H9 (cell line): ENCODE data around the gene PDS5A. TPM values are rescaled to one million over a fixed set of nuclear protein-coding genes. Genes with fewer than 3 reads are reported as not detected.

Source experiments
- DNase-seq: peaks from one replicate; pipeline ENCODE4 v3.0.0-alpha.2; 2017
- H2AFZ ChIP-seq: one replicate; pipeline ENCODE4 v1.6.1; 2013; ENCODE audit warnings: mild to moderate bottlenecking, low read length, control low read depth, moderate library complexity
- H2AK5ac ChIP-seq: 2 replicates; pipeline ENCODE4 v1.6.1; 2013; ENCODE audit warnings: low read length, control low read depth, mixed read lengths; ENCODE audit not compliant: insufficient read length
- H2BK120ac ChIP-seq: one replicate; pipeline ENCODE4 v1.6.1; 2013; ENCODE audit warnings: low read depth, mild to moderate bottlenecking, low read length, control low read depth, inconsistent platforms; ENCODE audit not compliant: poor library complexity, severe bottlenecking
- H2BK12ac ChIP-seq: 2 replicates; pipeline ENCODE4 v1.6.1; 2013; ENCODE audit warnings: low read length, control low read depth, mixed read lengths, low read depth; ENCODE audit not compliant: insufficient read length
- H2BK15ac ChIP-seq: 2 replicates; pipeline ENCODE4 v1.6.1; 2013; ENCODE audit warnings: low read depth, low read length, control low read depth
- H2BK20ac ChIP-seq: one replicate; pipeline ENCODE4 v1.6.1; 2013; ENCODE audit warnings: low read depth, mild to moderate bottlenecking, low read length, control low read depth, inconsistent platforms; ENCODE audit not compliant: poor library complexity, severe bottlenecking
- H2BK5ac ChIP-seq: 2 replicates; pipeline ENCODE4 v1.6.1; 2013; ENCODE audit warnings: low read length, control low read depth, mixed read lengths; ENCODE audit not compliant: insufficient read length
- H3K14ac ChIP-seq: 2 replicates; pipeline ENCODE4 v1.6.1; 2013; ENCODE audit warnings: low read length, control low read depth; ENCODE audit not compliant: insufficient read depth
- H3K18ac ChIP-seq: 2 replicates; pipeline ENCODE4 v1.6.1; 2013; ENCODE audit warnings: low read depth, mild to moderate bottlenecking, mixed read lengths, low read length, control low read depth; ENCODE audit not compliant: insufficient read length
- H3K23ac ChIP-seq: 2 replicates; pipeline ENCODE4 v1.6.1; 2013; ENCODE audit warnings: low read length, control low read depth, mixed read lengths, low read depth; ENCODE audit not compliant: insufficient read length
- H3K23me2 ChIP-seq: 2 replicates; pipeline ENCODE4 v1.6.1; 2013; ENCODE audit warnings: low read depth, mild to moderate bottlenecking, mixed read lengths, low read length, control low read depth; ENCODE audit not compliant: insufficient read length, poor library complexity, severe bottlenecking
- H3K27ac ChIP-seq: 2 replicates; pipeline ENCODE4 v1.5.1; 2013; ENCODE audit warnings: low read length, control low read depth, mixed read lengths, low read depth; ENCODE audit not compliant: insufficient read length
- H3K27me3 ChIP-seq: 2 replicates; pipeline ENCODE4 v1.6.1; 2013; ENCODE audit warnings: low read length, control low read depth, inconsistent platforms; ENCODE audit not compliant: insufficient read depth
- H3K4ac ChIP-seq: 2 replicates; pipeline ENCODE4 v1.6.1; 2013; ENCODE audit warnings: low read depth, mild to moderate bottlenecking, control low read depth, inconsistent platforms, low read length, moderate library complexity
- H3K4me1 ChIP-seq: 2 replicates; pipeline ENCODE4 v1.6.1; 2013; ENCODE audit warnings: low read length, control low read depth, inconsistent platforms; ENCODE audit not compliant: insufficient read depth
- H3K4me2 ChIP-seq: 2 replicates; pipeline ENCODE4 v1.6.1; 2013; ENCODE audit warnings: low read length, control low read depth, mixed read lengths; ENCODE audit not compliant: insufficient read length, insufficient read depth
- H3K56ac ChIP-seq: 2 replicates; pipeline ENCODE4 v1.6.1; 2013; ENCODE audit warnings: low read depth, mild to moderate bottlenecking, mixed read lengths, low read length, control low read depth; ENCODE audit not compliant: insufficient read length
- H3K79me1 ChIP-seq: 2 replicates; pipeline ENCODE4 v1.6.1; 2013; ENCODE audit warnings: low read depth, mild to moderate bottlenecking, moderate library complexity, low read length, control low read depth, inconsistent platforms; ENCODE audit not compliant: insufficient read depth, poor library complexity, severe bottlenecking
- H3K79me2 ChIP-seq: 2 replicates; pipeline ENCODE4 v1.6.1; 2013; ENCODE audit warnings: low read length, control low read depth, inconsistent platforms; ENCODE audit not compliant: insufficient read depth
- H3K9ac ChIP-seq: 2 replicates; pipeline ENCODE4 v1.6.1; 2013; ENCODE audit warnings: low read length, control low read depth, mixed read lengths; ENCODE audit not compliant: insufficient read length; ENCODE audit errors: extremely low read depth
- H3K9me3 ChIP-seq: one replicate; pipeline ENCODE4 v1.6.1; 2013; ENCODE audit warnings: low read depth, low read length, inconsistent platforms; ENCODE audit not compliant: control insufficient read depth
- H3T11ph ChIP-seq: one replicate; pipeline ENCODE4 v1.6.1; 2013; ENCODE audit warnings: mild to moderate bottlenecking, low read length, control low read depth, inconsistent platforms
- H4K20me1 ChIP-seq: one replicate; pipeline ENCODE4 v1.6.1; 2013; ENCODE audit not compliant: control insufficient read depth, insufficient read length, insufficient read depth
- H4K5ac ChIP-seq: 2 replicates; pipeline ENCODE4 v1.6.1; 2013; ENCODE audit warnings: low read depth, mild to moderate bottlenecking, mixed read lengths, low read length, control low read depth; ENCODE audit not compliant: insufficient read length
- H4K8ac ChIP-seq: replicated peaks from 2 replicates; pipeline ENCODE4 v1.6.1; 2013; ENCODE audit warnings: low read length, control low read depth, mixed read lengths, low read depth; ENCODE audit not compliant: insufficient read length
- H4K91ac ChIP-seq: 2 replicates; pipeline ENCODE4 v1.6.1; 2013; ENCODE audit warnings: low read depth, mild to moderate bottlenecking, moderate library complexity, mixed read lengths, low read length, control low read depth; ENCODE audit not compliant: insufficient read length
- H3K27ac Mint-ChIP-seq, 3 experiments: 2 replicates in 2 of 3; 3 replicates in 1 of 3; pipeline ENCODE4 v1.8.0; 2020 to 2021; ENCODE audit warnings: mixed read lengths in 3 of 3, mild to moderate bottlenecking in 1 of 3, moderate library complexity in 1 of 3
- H3K27me3 Mint-ChIP-seq: 2 replicates; pipeline ENCODE4 v1.8.0; 2021; ENCODE audit warnings: low read depth, mild to moderate bottlenecking, moderate library complexity, mixed read lengths
- H3K36me3 Mint-ChIP-seq, 3 experiments: 2 replicates in 2 of 3; 3 replicates in 1 of 3; pipeline ENCODE4 v1.8.0; 2020 to 2021; ENCODE audit warnings: low read depth in 3 of 3, mixed read lengths in 3 of 3; ENCODE audit not compliant: insufficient read depth in 1 of 3
- H3K4me1 Mint-ChIP-seq, 2 experiments: 2 replicates each; pipeline ENCODE4 v1.8.0; 2020; ENCODE audit warnings: mixed read lengths in 2 of 2
- H3K4me3 Mint-ChIP-seq, 2 experiments: 2 replicates in 1 of 2; 3 replicates in 1 of 2; pipeline ENCODE4 v1.8.0; 2020 to 2021; ENCODE audit warnings: mild to moderate bottlenecking in 2 of 2, mixed read lengths in 2 of 2, moderate library complexity in 1 of 2
- H3K9me3 Mint-ChIP-seq, 2 experiments: 2 replicates in 1 of 2; 3 replicates in 1 of 2; pipeline ENCODE4 v1.8.0; 2020; ENCODE audit warnings: mild to moderate bottlenecking in 2 of 2, mixed read lengths in 2 of 2, moderate library complexity in 1 of 2
- WGBS: extraction: QIAGEN DNeasy Blood & Tissue Kit; methylation state at CpG from one replicate; pipeline ENCODE4 v1.1.7; 2013; ENCODE audit warnings: missing lambda C conversion rate, low lambda C conversion rate, mixed read lengths; ENCODE audit not compliant: insufficient read length; ENCODE audit errors: extremely low coverage; 5-methylcytosine and 5-hydroxymethylcytosine counted together
- total RNA-seq: library from RNA; stranded (reverse); gene quantifications from 2 replicates; pipeline ENCODE4 v1.2.1, GENCODE V29; 2021
- TF ChIP-seq, protein P1 (sequence below): fragments of 200-600 bp; sonication (generic); conservative IDR thresholded peaks from 3 replicates; pipeline ENCODE4 v1.8.0; 2021; ENCODE audit warnings: antibody characterized with exemption, mild to moderate bottlenecking

Gene PDS5A
- total RNA-seq, 1 experiment from 2014 or later: 65.4 TPM

GRCh38 chr4:39821951-39822350, 155.8 kb downstream of the PDS5A start:
- WGBS: no CpG with 5 or more reads among the region's 9 CpGs
- Histone ChIP-seq H3K27me3 (no peaks in the 10 kb centered on the region), H2BK5ac (no peak overlapping the region), H3K79me2 (no peaks in the 10 kb centered on the region), H2BK120ac (no peak overlapping the region), H2BK12ac (no peak overlapping the region), H3T11ph (no peak overlapping the region), H4K5ac (no peak overlapping the region), H3K9ac (no peak overlapping the region), H3K23me2 (no peaks in the 10 kb centered on the region), H3K4ac (no peak overlapping the region), H3K18ac (no peak overlapping the region), H4K91ac (no peak overlapping the region), H3K4me2 (no peak overlapping the region), H3K56ac (no peak overlapping the region), H4K8ac (no peak overlapping the region), H3K27ac (no peak overlapping the region), H3K14ac (no peak overlapping the region), H3K9me3 (no peaks in the 10 kb centered on the region), H4K20me1 (no peaks in the 10 kb centered on the region), H3K79me1 (no peaks in the 10 kb centered on the region), H2AK5ac (no peak overlapping the region), H2BK20ac (no peak overlapping the region), H3K23ac (no peak overlapping the region), H2AFZ (no peak overlapping the region), H3K4me1 (no peaks in the 10 kb centered on the region; the same call in 1 of the 2 replicates), H2BK15ac (no peak overlapping the region)
- H3K27ac Mint-ChIP-seq: peak overlapping the region in 2 of 3 experiments; percentile 18 to 72; a peak in 1 of 7 replicates
- no peaks in the 10 kb centered on the region for H3K27me3 Mint-ChIP-seq
- H3K9me3 Mint-ChIP-seq: no peaks in the 10 kb centered on the region
- TF ChIP-seq, protein P1, sequence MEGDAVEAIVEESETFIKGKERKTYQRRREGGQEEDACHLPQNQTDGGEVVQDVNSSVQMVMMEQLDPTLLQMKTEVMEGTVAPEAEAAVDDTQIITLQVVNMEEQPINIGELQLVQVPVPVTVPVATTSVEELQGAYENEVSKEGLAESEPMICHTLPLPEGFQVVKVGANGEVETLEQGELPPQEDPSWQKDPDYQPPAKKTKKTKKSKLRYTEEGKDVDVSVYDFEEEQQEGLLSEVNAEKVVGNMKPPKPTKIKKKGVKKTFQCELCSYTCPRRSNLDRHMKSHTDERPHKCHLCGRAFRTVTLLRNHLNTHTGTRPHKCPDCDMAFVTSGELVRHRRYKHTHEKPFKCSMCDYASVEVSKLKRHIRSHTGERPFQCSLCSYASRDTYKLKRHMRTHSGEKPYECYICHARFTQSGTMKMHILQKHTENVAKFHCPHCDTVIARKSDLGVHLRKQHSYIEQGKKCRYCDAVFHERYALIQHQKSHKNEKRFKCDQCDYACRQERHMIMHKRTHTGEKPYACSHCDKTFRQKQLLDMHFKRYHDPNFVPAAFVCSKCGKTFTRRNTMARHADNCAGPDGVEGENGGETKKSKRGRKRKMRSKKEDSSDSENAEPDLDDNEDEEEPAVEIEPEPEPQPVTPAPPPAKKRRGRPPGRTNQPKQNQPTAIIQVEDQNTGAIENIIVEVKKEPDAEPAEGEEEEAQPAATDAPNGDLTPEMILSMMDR: no peak
- H3K4me1 Mint-ChIP-seq: peaks cover 10 to 15% of the 10 kb centered on the region in 2 experiments
- no peak for DNase-seq
- peaks cover 6 to 26% (median 18%) of the 10 kb centered on the region in 3 experiments; a peak in 5 of 7 replicates for H3K36me3 Mint-ChIP-seq
- 0 out of 5 replicates have a peak overlapping the region, but pooled peaks of 1 of the 2 experiments have one; percentile 46 for H3K4me3 Mint-ChIP-seq
